DMS 273 treated with DMSO at 0.1 percent for 48 hours (cell line): Measurements from ENCODE around the gene SLC9B2.

Source experiments
- DNase-seq: peaks from one replicate; lab custom pipeline; 2025; lab: John Stamatoyannopoulos, UW

SLC9B2 gene, protein sequence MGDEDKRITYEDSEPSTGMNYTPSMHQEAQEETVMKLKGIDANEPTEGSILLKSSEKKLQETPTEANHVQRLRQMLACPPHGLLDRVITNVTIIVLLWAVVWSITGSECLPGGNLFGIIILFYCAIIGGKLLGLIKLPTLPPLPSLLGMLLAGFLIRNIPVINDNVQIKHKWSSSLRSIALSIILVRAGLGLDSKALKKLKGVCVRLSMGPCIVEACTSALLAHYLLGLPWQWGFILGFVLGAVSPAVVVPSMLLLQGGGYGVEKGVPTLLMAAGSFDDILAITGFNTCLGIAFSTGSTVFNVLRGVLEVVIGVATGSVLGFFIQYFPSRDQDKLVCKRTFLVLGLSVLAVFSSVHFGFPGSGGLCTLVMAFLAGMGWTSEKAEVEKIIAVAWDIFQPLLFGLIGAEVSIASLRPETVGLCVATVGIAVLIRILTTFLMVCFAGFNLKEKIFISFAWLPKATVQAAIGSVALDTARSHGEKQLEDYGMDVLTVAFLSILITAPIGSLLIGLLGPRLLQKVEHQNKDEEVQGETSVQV

DNA sequence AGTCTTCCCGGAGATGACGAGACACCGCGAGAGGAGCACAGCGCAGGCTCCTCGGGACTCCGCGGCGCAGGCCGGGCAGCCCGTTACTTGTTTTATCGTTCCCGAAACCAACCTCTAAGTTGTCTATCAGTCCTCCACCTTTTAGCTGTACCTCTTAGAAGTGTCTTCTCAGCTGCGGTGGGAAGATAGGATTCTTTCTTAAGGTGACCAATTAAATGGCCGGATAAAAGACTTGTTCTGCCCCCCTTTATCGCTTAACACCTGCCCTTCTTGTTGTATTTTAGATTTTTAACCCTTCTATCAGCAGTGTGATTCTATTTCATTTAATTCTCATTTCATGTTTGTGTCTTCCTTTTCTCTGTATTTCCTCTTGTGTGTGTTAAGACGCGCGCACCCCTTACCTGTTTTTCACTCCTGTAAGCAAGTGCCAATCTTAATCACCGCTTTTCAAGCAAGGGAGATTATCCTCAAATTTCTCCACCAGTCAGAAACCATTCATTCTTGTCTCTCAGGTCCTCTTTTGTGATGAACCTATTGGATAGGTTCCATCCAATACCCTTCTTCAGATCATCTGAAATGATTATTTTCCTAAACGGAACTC is at the start of gene SLC9B2:
Gene SLC9B2 (minus strand): TSS at position 15 of the 601 bp plus-strand sequence. CDS start 9,211 bp downstream, outside the sequence.
- no peak for DNase-seq

DNA sequence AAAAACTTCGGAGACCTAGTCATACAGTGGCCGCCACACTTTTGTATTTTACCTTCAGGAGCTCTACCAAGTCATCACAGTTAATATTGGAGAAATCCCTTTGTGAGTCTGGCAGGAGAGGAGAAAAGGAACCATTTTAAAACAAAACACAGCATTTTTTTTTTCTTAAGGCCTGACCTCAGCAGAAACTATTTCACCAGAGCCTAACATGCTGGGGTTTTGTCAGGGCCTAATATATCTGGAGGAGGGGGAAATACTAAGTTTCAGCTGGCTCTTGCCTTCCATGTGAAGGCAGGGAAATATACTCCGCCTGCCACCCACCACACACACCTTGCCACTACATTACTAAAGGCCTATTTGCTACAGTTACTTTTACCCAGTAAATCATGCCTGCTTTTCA is 49.6 kb upstream of the SLC9B2 start:
- no peak for DNase-seq

DNA sequence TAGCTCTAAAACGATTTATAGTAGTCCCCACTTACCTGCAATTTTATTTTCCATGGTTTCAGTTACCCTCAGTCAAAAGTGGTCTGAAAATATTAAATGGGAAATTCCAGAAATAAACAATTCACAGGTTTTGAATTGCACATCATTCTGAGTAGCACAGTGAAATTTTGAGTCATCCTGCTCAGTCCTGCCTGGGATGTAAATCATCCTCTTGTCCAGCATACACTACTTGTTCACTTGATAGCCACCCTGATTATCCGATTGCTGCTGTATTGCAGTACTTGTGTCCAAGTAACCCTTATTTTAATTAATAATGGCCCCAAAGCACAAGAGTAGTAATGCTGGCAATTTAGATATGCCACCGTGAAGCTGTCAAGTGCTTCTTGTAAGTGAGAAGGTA is 46.6 kb upstream of the SLC9B2 start:
- no peak for DNase-seq

DNA sequence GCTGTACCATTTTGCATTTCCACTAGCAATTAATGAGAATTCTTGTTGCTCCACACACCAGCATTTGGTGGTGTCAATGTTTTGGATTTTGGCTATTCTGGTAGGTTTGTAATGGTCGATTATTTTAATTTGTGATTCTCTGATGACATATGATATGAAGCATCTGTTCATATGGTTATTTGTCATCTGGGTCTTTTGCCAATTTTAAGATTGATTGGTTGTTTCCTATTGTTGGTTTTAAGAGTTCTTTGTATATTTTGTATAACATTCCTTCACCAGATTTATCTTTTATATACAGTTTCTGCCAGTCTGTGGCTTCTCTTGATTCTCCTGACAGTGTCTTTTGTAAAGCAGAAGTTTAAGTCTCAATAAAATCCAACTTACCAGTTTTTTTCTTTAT is 41.6 kb upstream of the SLC9B2 start:
- no peak for DNase-seq

DNA sequence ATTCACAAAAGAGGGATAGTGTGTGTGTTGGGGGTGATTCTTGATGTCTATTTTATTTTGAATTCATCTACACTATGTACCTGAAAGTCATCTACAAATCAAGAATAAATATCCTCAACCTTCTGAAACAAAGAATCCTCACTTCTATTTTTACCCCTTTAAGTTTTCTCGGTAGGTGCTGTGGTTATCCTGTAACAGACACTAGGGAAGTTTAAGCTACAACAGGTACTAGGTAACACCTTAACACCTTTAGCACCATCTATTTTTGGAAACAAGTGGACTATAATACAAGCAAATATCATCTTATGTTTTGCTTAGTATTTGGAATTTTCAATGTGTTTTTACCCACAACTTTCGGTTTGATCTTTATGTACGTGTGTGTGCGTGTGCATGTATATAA is 35.0 kb upstream of the SLC9B2 start:
- no peak for DNase-seq

DNA sequence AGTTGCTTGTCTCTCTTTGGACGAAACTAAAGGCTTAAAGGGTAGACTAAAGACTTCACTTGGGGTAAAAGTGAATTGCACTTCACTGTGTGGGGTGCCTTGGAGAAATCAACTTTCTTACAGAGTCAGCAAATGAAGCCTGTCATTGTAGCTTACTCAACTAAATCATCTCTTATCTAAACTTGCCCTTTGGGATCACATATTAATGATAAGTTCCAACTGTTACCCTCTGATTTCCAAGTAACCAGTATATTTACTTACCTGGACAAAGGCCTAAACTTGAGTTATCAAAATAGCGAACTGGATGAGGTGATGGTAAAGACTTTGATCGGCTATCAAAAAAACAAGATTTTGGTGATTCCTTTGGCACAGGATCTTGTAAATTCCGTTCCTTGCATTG is 32.0 kb upstream of the SLC9B2 start:
- DNase-seq = no peak

DNA sequence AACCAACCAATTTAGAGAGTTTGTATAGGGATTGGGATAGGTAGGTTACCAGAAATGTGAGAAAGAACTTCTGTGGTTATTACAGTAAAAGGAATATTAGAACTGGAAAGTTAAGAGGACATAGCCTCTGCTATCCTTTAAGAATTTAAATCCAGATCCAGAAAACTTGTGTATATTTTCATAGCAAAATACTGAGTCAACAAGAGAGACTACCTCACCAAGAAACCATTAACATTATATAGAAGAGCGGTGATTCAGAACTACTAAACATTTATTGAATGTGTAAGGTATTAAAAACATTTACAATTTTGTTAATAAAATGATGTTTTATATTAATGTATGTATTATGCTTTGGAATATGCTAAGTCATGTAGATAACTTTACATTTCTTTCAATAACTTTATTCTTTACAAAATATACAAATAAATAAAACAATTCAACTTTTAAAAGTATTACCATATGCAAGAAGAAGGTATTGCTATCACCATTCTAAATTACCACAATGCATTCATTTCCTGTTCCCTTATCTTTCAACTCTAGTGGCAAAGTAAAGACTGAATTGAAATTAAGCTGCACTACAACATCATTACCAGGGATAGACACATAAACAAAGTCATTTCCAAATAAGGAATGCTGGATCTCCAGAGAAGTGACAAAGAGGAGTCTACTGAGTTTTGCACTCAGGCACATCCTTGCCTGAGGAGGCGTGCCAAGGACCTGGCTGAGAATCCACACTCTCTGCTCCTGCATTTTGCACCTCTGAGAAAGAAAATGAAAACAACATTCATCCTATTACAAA is 29.2 kb upstream of the SLC9B2 start:
- DNase-seq = no peak

DNA sequence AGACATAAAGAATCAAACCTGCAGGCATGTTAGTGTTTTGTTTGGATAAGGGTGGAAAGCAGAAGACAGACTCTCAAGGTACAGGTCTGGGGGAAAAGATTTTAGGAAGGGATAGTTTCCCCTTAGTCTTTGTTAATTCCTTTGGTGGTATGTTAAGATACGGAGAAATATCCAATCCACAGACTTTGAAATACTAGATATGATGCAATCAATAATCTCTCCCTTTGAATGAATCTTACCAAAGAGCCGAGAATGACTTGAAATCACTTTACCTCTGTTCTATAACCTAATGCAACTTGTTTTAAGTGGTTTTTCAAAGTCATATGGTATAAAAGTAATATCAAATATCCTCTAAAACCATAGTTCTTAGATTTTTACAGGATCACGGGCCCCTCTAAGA is 28.3 kb upstream of the SLC9B2 start:
- DNase-seq = no peak

DNA sequence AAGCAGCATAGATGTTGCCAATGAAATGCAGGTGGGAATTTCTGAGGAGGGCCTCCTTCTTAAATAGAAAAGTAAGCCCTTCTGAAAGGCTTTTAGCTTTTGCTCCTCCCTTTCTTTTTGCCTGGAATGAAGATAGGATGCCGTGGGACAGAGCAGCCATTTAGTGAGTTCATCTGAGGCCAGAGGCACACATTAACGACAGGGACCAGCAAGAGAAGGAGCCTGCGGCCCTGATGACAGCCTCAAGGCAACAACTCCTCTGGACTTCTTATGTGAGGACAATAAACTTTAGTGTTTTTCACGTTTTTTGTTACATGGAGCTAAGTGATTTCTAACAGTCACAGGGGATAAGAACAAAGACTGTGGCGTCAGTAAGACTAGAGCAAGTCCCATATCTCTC is 24.1 kb upstream of the SLC9B2 start:
- DNase-seq = no peak

DNA sequence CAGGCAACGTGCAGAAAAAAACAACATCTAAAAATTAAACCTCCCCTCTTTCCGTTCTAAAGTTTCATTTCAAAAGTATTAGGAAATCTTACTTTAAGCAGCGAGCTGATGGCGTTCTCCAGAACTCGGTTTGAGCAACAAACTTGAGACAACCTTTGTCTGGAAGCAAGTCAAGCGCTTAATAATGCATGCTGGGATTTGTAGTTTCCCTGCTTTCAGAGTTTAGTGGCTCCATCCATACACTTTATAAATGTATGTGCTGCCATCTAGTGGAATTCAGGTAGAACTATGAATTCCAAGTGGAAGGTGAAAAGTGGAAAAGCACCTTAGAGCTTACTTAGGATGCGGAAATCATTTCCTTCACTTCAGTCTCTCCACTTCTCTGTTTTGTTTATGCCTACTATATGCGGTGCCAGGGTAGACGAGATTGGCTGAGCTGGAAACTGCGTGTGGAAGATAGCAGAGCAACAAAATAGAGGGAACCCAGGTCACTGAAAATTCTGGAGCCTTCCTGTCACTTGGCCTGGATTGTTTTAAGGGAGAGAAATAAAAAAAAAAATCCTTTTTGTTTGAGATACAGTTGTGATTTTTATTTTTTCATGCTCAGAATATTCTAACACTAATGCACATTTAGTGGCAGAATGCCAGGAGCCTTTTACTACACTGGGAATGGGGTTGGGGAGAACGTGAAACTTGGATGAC is 23.3 kb upstream of the SLC9B2 start, which contains the start of gene BDH2:
Gene BDH2 (minus strand): TSS at position 144 of the 702 bp plus-strand sequence. CDS start 3,580 bp downstream, outside the sequence.
- DNase-seq = peak; percentile 73

DNA sequence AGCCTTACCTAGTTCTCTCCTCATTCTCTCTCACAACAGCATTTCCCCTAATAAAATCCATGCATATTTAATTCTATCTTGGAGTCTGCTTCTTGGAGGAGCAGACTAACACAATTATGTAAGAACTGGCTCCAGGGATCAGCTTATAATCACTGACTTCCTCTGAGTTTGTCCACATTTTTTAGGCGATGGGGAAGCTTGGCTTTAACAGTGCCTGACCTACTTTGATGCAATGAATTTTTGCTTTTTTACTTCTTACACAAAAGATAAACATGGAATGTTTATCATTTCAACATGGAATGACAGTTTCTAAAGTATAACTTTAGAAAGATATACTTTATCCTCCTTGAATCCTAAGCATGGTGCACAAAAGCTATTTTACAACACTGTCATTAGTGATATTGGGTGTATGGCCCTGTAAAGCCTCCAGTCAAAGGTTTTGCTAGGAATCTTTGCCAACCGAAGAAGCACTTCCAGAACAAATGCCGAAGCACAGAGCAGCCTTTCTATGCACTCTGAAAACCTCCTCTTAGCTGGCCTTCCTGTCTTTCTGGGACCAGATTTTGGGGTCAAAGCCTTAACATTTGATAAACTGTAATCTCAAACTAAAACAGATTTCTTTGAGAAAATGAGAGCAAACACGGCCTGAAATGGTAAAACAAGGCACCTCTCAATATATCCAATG is 22.3 kb upstream of the SLC9B2 start:
- DNase-seq = no peak

DNA sequence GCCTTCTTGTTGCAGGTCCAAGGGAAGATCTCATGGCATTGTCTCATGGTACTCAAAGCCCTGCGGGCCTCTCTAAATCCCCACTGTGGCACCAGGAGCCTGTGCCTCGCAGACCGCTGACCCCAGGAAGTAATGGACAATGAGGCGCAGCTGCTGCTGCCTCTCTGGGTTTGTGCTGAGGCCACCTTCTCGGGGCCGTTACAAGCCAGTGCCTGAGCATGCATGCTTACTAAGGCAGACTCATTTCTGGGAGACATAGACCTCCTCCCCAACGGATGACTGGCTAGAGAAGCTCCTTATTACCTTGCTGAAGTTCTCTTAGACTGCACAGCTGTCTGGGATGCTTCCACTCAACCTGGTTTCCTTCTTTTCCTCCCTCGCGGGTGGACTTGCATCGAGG is 21.8 kb upstream of the SLC9B2 start:
- no peak for DNase-seq

DNA sequence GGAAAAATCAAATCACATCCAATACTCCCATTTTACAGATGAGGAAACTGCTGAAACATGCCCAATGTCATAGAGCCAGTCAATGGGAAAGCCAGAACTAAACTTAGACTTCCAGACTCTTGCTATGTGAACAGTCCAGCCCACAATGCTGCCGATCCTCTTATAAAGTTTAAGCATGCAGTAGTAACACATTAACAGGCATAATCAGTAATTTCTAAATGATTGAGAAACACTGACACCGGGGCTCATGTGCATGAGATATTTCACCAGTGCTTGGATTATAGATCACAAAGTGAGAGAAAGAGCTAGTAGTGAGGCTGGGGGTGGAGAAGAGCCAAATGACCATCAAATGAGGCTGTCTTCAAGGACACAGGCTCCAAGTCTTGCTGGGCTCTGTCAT is 20.6 kb upstream of the SLC9B2 start:
- DNase-seq = no peak

DNA sequence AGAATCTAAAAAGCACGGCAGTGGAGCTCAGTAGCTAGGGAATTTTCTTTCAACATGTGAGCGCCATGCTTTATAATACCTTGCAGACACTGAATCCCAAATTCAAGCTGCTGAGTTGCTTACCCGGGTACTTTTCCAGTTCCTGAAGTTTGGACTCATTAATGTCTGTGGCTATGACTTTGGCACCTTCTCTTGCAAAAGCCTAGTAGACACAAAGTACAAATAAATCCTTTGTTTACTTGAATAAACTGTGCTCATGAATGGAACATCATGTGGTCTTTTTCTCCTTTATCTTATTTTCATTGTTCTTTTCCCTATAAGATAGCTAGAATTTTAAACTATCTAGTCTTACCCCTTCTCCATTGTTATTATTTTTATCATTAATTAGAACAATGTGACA is 18.5 kb upstream of the SLC9B2 start:
- no peak for DNase-seq

DNA sequence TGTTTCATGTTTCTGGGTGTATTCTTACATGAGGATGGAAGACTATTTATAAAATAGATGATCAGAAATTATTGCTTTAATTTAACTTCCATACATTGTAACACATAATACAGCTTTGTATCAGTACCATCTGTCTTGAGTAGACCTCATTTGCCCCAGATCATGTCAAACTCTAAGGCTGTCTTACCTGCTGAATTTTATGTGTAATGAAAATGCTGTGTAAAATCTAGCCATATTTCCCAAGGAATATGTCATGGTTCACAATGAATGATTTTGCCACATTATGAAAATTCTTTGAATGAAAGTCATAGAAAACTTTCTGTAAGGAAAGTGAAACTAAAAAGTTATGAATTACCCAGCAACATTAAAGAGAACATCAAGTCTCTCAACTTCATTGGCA is 15.7 kb upstream of the SLC9B2 start:
- DNase-seq = no peak

DNA sequence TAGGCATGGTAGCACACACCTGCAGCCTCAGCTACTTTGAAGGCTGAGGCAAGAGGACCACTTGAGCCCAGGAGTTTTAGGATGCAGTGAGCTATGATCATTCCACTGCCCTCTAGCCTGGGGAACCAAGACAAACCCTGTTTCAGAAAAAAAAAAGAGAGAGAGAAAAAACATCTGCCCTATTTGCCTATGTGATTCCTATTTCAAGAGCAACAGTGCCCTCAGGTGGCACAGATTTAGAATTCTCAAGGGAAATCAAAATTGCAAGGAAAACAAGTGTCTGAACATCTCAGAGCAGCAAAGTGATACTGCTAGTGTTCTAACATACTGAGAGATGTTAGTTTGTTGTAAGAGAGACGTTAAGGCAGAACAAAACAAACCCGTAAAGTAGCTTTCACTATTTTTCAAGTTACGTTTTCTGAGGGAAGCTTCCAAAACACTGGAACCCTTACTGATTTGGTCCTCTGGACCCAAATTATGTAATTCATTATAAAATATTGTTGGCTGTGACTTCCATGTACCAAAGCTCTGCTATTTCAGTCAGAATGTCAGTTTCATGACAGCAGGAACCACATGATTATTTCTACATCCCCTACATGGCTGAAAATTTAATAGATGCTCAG is 15.2 kb upstream of the SLC9B2 start:
- DNase-seq = peak; percentile 11

DNA sequence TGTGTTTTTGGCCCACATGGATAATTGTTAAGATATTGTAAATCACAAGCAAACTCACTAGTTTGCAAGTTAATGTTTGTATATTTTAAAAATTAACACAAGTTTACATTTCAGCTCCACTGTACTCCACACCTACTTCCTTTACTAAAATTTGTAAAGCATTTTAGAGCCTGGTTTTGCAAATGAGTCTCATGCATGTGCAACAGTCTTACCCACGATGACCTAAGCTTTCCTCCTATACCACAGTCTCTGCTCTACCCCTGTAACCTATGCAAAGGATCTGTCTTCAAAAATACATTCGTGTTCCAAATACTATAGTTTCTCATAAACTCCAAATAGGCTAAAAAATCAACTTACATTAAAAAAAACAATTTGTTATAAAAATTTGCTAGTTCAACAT is 12.9 kb upstream of the SLC9B2 start:
- no peak for DNase-seq

DNA sequence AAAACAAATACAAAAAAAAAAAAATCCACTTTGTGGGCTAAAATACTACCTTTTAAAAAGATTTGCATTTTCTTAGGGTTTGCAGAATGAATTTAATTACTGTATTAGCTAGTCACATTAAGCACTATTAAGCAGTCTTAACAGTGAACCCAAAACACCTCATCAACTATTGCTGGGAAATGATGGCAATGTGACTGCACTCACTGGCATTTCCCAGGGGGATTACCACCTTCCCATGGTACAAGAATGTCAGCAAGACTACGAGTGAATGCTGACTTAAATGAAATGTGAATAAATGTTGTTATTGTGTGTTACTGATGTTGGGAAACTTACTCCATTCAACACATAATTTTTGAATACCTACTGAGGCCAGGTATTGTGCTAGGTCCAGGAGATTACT is 10.0 kb upstream of the SLC9B2 start:
- no peak for DNase-seq

DNA sequence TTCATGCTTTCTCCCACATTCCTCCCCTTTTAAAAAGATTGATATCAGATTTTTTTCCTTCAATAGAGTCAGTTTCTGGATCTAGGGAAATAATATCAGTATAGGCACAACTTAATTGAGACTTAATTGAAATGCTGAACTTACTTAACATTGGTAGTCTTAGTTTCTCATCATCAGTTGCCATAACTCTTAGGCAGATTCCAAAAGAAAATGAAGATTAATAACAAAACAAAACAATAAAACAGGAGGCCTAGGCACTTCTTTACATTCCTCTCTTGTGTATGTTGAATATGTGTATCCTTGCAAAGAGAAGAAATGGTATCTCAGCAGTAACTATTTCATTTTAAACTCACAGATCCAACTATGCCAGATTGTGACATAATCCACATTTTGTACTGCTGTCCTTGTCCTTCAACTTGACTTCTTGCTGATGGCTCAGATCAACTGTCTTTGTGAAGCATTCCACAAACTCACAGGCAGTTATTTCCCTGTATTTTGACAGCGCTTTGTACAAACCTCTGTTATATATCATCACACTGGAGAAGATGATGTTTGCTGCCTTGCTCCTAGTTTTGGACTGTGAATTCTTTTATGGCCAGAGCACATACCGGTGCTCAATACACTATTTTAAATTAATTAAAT is 9.1 kb upstream of the SLC9B2 start:
- DNase-seq = no peak

DNA sequence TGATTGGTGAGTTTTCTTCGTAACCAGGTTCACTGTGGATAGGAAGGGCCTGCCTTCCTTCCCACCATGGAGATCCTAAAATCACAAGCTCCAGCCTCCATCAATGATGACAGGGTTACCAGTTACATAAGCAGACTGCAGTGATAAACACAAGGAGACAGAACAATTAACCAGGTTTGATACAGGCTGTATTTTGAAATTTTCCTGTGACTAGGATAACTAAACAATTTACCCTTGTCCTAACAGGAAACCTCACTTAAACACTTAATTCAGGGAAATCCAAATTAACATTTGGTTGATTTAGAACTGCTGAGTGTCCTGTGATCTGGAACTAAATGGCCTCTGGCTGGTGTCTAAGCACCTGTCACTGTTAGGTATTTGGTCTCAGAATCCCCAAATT is 3.1 kb upstream of the SLC9B2 start:
- no peak for DNase-seq
